ENCODE data around the gene DNM3.

- TF ChIP-seq, protein P1, sequence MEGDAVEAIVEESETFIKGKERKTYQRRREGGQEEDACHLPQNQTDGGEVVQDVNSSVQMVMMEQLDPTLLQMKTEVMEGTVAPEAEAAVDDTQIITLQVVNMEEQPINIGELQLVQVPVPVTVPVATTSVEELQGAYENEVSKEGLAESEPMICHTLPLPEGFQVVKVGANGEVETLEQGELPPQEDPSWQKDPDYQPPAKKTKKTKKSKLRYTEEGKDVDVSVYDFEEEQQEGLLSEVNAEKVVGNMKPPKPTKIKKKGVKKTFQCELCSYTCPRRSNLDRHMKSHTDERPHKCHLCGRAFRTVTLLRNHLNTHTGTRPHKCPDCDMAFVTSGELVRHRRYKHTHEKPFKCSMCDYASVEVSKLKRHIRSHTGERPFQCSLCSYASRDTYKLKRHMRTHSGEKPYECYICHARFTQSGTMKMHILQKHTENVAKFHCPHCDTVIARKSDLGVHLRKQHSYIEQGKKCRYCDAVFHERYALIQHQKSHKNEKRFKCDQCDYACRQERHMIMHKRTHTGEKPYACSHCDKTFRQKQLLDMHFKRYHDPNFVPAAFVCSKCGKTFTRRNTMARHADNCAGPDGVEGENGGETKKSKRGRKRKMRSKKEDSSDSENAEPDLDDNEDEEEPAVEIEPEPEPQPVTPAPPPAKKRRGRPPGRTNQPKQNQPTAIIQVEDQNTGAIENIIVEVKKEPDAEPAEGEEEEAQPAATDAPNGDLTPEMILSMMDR (conservative IDR thresholded peaks at IDR 0.05 in 1 of 2, IDR thresholded peaks at IDR 0.05 in 1 of 2; ENCODE audit: extremely low read depth in 1 of 2, insufficient read depth in 1 of 2, low read depth in 1 of 2, low read length in 2 of 2): no peak
- no peak for TF ChIP-seq EZH2 (IDR thresholded peaks at IDR 0.05; ENCODE audit: borderline replicate concordance, low read length)
Measured at GRCh38 chr1:172239901-172240300, 398.6 kb downstream of the DNM3 start.
